ENCODE measurements around the gene CRYBA4.

DNA sequence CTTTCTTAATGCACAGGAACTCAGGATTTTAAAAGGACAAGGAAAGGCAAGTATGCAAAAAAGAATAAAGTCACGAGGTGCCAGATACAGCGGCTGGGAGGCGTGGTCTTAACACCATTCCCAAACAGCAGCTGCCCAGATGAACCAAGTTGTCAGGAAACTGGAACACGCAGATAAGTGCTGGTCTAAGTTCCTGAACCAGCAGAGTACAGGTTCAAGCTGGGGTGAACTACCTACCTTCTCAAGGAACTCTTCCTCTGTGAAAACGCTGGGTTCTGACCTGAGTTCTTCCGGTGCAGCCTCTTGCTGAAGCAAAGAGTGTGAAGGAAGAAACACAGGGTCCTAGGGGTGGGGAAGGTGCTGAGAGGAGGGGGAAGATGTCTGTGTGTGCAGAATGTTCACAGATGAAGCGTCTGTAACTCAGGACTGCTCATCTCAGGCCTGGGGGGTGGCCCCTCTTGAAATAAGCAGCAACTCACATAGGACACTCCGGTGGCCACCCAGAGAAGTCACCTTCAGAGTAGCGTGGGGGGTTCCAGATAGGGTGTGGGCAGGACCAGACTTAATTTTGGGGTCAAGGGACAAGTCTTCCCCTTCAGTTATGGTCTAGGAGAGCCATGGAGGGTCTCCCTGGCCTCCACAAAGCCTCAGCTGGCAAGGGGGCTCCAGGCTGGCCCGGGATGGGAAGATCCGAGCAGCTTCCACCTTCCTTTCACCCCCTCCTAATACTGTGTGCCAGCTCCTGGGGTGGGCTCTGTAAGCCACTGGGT is 35.0 kb upstream of the CRYBA4 start:
- TF ChIP-seq, protein P1, sequence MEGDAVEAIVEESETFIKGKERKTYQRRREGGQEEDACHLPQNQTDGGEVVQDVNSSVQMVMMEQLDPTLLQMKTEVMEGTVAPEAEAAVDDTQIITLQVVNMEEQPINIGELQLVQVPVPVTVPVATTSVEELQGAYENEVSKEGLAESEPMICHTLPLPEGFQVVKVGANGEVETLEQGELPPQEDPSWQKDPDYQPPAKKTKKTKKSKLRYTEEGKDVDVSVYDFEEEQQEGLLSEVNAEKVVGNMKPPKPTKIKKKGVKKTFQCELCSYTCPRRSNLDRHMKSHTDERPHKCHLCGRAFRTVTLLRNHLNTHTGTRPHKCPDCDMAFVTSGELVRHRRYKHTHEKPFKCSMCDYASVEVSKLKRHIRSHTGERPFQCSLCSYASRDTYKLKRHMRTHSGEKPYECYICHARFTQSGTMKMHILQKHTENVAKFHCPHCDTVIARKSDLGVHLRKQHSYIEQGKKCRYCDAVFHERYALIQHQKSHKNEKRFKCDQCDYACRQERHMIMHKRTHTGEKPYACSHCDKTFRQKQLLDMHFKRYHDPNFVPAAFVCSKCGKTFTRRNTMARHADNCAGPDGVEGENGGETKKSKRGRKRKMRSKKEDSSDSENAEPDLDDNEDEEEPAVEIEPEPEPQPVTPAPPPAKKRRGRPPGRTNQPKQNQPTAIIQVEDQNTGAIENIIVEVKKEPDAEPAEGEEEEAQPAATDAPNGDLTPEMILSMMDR (conservative IDR thresholded peaks at IDR 0.05) = no peak
- no peak for TF ChIP-seq EZH2 (IDR thresholded peaks at IDR 0.05; ENCODE audit: low read depth)

All from PC-9 (cell line).